Activated CD8-positive, alpha-beta memory T cell treated with anti-CD3 and anti-CD28 coated beads, Interleukin-2, amount 50 U/mL, for 4 hours (primary cell): ENCODE results near the gene DNAAF8.

ENCODE experiments used
- DNase-seq: peaks from one replicate; pipeline ENCODE4 v3.0.0-alpha.2; 2020

The DNAAF8 gene

DNA sequence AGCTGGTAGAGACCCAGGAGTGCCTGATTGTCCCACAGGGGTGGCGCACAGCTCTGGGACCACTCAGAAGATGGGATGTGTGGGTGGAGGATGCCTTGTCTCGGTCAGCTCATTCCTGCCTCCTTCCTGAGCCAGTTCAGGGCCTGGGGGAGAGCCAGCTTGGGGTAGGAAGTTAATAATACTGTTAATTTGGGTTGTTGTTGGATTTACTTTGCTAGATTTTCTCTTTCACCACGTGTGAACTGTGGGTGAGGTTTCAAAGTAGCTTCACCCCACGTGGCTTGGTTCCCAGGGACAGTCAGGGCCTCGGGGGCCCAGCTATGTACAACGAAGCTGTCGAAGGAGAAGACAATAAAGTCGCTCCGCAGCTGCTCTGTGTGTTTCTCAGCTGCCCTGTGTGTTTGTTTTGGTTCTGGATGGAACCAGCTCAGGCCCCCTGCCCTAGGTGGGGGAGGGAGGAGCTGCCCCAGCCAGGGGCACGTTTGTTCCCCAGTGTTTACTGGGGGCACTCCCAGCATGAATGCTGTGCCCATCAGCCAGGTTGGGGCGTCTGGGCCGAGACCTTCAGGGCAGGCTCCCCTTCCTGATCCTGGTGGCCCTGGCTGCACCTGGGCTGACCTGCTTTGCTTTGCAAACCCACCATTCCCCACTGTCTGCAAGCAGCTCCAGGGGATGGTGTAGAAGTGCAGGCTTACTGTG is 38.7 kb upstream of the DNAAF8 start:
- DNase-seq, result no peak

GRCh38 chr16:4696172-4696904 is 38.0 kb upstream of the DNAAF8 start:
- no peak for DNase-seq

DNA sequence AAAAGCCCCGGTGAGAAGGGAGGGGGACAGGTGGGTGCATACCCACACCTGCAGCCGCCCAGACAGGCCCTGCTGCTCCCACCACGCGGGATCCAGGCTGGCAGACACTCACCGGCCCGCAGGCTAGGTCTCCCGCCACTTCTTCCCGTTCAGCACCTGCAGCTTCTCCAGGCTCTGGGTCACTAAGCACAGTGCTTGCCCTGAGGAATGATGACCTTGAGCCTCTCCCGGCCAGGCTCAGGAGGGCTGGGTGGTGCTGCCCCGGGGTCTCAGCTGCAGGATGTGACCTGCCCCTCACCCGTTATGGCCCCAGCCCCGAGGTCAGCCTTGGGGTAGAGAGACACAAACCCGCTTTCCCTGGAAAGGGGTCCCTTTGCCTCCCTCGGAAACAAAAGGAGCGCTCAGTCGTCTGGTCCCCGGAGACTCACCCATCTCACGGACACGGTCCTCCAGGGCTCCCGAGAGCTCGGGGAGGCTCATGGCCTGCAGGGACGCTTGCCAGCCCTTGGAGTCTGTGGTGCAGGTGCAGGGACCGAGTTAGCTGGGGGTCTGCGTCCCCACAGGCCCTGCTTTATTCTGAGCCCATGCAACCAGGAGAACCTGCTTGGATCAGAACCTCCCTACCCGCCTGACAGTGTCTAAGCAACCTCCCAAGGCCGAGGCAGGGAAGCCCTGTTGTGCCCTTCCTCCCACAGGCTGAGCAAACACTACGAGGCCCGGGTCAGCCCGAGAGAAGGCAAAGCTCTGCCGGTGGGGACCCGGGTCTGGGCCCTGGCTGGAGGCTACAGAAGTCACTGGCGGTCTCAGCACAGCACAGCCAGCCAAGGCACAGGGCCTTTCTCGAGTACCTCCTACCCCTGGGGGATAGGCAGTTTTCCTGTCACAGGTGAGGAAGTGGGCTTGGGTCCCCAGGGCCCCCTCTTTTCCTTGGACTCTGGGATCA is 37.2 kb upstream of the DNAAF8 start:
- no peak for DNase-seq

DNA sequence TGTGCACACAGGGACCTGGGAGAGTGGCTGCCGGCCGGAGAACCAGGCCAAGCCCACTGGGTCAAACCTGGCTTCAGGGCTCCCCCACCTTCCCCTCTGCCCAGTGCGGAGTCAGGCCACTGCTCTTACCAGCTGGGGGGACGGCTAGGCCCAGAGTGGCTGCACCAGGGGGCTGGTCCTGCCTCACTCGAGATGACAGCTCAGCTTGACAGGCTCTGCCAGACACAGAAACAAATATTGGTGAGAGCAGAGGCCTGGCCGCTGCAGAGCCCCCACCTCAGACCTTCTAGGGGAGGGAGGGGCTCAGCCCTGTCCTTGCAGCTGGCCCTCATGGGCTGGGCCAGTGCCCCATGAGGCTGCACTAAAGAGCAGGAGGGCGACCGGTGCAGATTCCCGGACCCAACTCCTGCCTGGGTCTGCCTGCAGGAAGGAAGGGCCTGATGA is 36.5 kb upstream of the DNAAF8 start:
- no peak for DNase-seq

DNA sequence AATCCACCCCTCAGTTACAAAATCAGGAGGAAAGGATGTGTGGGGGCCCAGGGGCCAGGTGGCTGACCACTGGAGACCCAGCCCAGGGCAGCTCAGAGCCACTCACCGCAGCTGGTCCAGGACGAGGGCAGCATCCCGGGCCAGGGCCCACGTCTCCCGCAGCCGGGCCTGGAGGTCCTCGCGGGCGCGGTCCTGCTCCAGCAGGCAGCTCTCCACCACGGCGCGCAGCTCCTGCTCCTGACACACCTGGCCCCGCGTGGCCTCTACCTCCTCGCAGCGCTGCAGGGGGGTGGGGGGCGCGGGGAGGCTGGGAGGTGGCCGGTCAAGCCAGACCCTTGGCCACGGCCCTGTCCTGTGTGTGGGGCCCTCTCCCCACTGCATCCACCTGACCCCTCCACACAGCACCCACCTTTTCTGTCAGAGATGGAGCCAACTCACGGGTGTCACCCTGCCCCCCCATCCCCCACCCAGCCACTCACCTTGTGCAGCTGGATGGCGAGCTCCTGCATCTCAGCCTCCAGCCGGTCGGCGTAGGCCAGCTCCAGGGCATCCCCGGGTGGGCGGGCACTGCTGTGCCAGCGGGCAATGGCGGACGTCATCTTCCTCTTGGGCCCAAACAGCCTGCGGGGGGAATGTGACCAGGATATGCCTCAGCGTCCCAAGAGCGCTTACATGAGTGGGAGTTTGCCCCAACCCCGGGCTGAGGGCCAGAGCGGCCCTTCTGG is 35.9 kb upstream of the DNAAF8 start:
- DNase-seq, result no peak

DNA sequence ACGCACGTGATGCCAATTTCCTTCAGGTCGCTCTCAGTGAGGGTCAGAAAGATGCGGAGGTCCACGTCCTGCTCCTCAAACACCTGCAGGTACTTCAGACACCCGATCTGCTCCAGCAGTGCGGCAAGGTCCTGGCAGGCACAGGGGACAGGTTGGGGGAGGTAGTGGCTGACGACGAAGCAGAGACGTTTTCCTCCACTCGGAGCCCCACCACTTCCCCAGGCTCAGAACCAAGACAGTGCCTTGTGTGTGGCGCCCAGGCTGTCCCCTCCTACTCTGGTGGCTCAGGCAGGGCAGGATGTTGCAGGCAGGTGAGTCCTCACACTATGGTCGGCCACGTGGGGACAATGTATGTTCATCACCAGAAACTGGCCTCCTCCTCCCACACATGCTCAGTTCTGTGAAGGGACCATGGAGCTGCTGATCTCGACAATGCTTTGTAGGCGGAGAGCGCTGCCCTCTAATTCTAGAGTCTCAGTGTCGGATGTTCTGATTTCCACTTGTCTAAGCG is 35.2 kb upstream of the DNAAF8 start:
- DNase-seq, result no peak

- DNase-seq, result peak; percentile 52
These were observed 33.8 kb upstream of the DNAAF8 start for GRCh38 chr16:4700380-4700996.

- no peak for DNase-seq
These were observed 33.2 kb upstream of the DNAAF8 start for GRCh38 chr16:4700997-4701743.

GRCh38 chr16:4701791-4702465 is 32.4 kb upstream of the DNAAF8 start:
- no peak for DNase-seq

GRCh38 chr16:4702466-4702808 is 31.9 kb upstream of the DNAAF8 start:
- no peak for DNase-seq

DNA sequence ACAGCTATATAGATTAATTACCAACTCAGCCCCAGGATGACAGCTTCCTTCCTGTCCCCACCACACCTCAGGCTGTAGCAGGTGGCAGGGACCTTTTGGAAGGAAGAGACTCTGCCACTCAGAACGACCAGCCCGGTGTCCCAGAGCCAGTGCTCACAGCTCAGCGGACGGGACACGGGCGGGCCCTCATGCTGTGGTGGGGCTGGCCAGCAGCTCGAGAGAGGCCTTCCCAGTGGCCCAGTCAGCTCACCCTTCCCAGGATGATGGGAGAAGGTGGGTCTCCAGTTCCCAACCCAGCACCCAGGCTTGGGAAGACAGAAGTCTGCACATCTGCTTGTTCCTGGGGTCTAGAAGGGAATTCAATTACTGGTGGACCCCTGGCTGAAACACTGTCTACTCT is 30.4 kb upstream of the DNAAF8 start:
- no peak for DNase-seq

- no peak for DNase-seq
These were observed 29.8 kb upstream of the DNAAF8 start for GRCh38 chr16:4704491-4704890.

DNA sequence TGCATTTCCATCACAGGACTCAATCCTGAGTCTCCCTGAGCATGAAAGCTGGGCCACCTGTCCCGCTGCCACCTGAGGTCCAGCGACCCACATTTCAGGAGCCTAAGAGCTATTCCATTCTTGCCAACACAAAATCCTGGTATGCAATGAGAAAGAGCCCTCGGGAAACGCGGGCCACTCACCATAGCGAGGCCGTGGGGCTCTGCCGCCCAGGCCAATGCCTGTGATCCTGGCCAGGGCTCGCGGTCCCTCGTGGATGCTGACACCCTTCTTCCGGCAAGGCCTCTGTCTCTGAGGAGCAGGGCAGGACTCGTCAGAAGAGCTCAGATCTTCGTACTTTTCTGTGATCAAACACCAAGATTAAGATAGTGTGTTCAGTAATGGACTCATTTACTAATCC is 29.4 kb upstream of the DNAAF8 start:
- no peak for DNase-seq

DNA sequence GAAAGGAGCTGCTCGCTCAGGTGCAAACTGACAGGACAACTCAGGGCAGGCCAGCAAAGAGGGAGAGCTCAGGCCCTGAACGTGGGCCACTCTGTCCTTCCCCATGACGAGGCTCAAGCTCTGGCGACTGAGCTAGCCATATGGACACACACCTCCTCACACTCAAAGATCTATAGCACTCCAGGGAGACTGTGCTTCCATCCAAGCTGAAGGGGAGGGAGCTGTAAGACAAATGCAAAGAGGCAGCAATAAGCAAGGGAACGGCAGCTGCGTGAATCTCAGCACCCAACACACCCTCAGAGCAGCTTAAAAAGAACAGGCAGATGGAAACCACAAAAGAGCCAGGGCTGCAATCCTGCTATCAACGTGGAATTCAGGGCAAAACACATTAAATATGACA is 27.5 kb upstream of the DNAAF8 start:
- no peak for DNase-seq

GRCh38 chr16:4709481-4709880 is 24.9 kb upstream of the DNAAF8 start:
- no peak for DNase-seq

GRCh38 chr16:4713663-4714501 is 20.5 kb upstream of the DNAAF8 start:
- DNase-seq, result no peak

DNA sequence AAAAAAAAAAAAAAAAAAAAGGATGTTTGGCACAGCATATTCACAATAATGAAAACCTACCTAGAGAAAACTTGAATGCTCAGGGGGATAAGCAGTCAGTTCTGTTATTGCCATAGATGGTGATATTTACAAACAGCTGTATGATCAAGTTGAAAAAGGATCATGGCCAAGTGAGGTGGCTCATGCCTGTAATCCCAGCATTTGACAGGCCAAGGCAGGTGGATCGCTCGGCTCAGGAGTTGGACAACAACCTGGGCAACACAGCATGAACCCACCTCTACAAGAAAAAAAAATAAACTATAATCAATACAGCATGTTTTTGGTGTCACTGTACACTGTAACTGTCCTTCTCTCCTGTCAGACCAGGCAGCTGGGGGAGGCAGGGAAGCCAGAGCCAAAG is 19.3 kb upstream of the DNAAF8 start:
- DNase-seq, result no peak

- DNase-seq, result no peak
These were observed 15.9 kb upstream of the DNAAF8 start for GRCh38 chr16:4718466-4718865.

- no peak for DNase-seq
These were observed 11.1 kb upstream of the DNAAF8 start for GRCh38 chr16:4723071-4723767.
